DOHH2 (cell line): ENCODE results near the gene TESK2.

Experiments used
- H3F3A ChIP-seq: fragments of 200-600 bp; sonication (generic), shearing (Covaris generic); 2 replicates; pipeline ENCODE4 v1.6.0; 2016; ENCODE audit warnings: antibody characterized with exemption, mild to moderate bottlenecking; ENCODE audit not compliant: control insufficient read depth, insufficient read depth
- H3K27ac ChIP-seq: fragments of 200-600 bp; sonication (generic); 2 replicates; pipeline ENCODE4 v1.5.1; 2014; ENCODE audit warnings: low read depth, mild to moderate bottlenecking, low read length, moderate library complexity
- H3K27me3 ChIP-seq: fragments of 200-600 bp; sonication (generic); 2 replicates; pipeline ENCODE4 v1.6.1; 2014; ENCODE audit warnings: mild to moderate bottlenecking, low read length, mixed read lengths; ENCODE audit not compliant: control insufficient read depth
- H3K36me3 ChIP-seq: fragments of 200-600 bp; sonication (generic); 2 replicates; pipeline ENCODE4 v1.6.1; 2014; ENCODE audit warnings: mild to moderate bottlenecking, low read length, moderate library complexity, mixed read lengths; ENCODE audit not compliant: control insufficient read depth
- H3K4me1 ChIP-seq: fragments of 200-600 bp; sonication (generic); 2 replicates; pipeline ENCODE4 v1.6.1; 2014; ENCODE audit warnings: mild to moderate bottlenecking, low read length, mixed read lengths; ENCODE audit not compliant: control insufficient read depth
- H3K4me2 ChIP-seq: fragments of 200-600 bp; sonication (generic); 2 replicates; pipeline ENCODE4 v1.6.0; 2014; ENCODE audit warnings: mild to moderate bottlenecking, low read length, moderate library complexity
- H3K4me3 ChIP-seq: fragments of 200-600 bp; sonication (generic); 2 replicates; pipeline ENCODE4 v1.5.1; 2014; ENCODE audit warnings: mild to moderate bottlenecking, low read length, mixed read lengths
- H3K79me2 ChIP-seq: fragments of 200-600 bp; sonication (generic); 2 replicates; pipeline ENCODE4 v1.6.1; 2014; ENCODE audit warnings: mild to moderate bottlenecking, low read length, mixed read lengths; ENCODE audit not compliant: control insufficient read depth
- H3K9me2 ChIP-seq: fragments of 200-600 bp; sonication (generic); replicated peaks from 2 replicates; pipeline ENCODE4 v1.6.1; 2014; ENCODE audit warnings: mild to moderate bottlenecking, low read length, mixed read lengths; ENCODE audit not compliant: control insufficient read depth
- H3K9me3 ChIP-seq: fragments of 200-600 bp; sonication (generic); 2 replicates; pipeline ENCODE4 v1.6.1; 2014; ENCODE audit warnings: antibody characterized with exemption, low read length, mixed read lengths; ENCODE audit not compliant: control insufficient read depth, insufficient read depth
- H4K20me1 ChIP-seq: fragments of 200-600 bp; sonication (generic); 2 replicates; pipeline ENCODE4 v1.6.0; 2014; ENCODE audit warnings: low read depth, mild to moderate bottlenecking, antibody characterized with exemption, low read length, moderate library complexity; ENCODE audit not compliant: control insufficient read depth, insufficient read depth
- EZH2phosphoT487 ChIP-seq: fragments of 200-600 bp; sonication (generic); IDR thresholded peaks from 2 replicates; pipeline ENCODE4 v1.6.1; 2017; ENCODE audit warnings: borderline replicate concordance, mild to moderate bottlenecking, antibody characterized with exemption, low read length, moderate library complexity, mixed read lengths
- TF ChIP-seq, protein P1 (sequence below): fragments of 200-600 bp; sonication (generic); IDR thresholded peaks from one replicate; pipeline ENCODE4 v1.5.1; 2014; ENCODE audit warnings: antibody characterized with exemption, mild to moderate bottlenecking, low read depth, low read length; ENCODE audit not compliant: poor library complexity, severe bottlenecking

The TESK2 gene

DNA sequence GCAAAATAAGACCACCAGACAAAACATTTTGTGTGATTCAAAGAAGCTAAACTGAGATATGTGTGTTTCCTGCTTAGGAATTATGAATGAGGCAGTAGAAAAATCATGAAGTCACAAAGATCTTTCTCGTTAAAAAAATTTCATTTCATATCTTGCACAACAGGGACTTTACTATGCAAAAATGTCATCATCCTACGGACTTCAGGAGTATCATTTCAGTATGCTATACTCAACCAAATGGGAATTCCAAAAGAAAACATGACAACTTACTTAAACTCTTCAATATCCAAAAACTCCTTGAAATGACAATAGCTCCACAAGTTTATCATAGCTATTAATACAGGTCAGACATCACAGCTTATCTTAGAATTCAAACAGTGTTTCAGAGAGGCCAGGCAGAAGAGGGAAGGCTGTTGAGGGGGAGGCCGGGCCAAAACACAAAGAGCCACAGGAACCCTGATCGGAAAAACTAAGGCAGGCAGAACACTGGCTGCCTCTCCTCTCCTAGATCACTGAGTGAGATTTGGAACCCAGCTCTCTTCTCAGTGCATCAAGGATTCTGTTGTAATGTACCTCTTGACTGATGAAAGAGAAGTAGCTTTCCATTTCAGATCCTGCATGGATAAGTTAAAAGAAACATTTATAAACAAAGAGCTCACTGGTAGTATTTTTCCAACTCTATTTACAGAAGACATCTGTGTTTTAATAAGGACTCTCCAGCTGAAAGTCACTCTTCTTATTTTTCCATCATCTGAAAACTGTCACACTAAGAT is 66.9 kb downstream of the TESK2 start:
- Histone ChIP-seq H3K4me1 (peaks cover under 1% of the 10 kb centered on the region; the same call in 1 of the 2 replicates), H3K27me3 (no peaks in the 10 kb centered on the region), H3K36me3 (no peaks in the 10 kb centered on the region), H3K9me2 (no peaks in the 10 kb centered on the region), H3K4me3 (no peak overlapping the region), H3K79me2 (no peaks in the 10 kb centered on the region), H3F3A (no peaks in the 10 kb centered on the region), H3K4me2 (no peak overlapping the region), H3K9me3 (no peaks in the 10 kb centered on the region), H4K20me1 (no peaks in the 10 kb centered on the region), H3K27ac (no peak overlapping the region)
- no peak for TF ChIP-seq EZH2phosphoT487
- TF ChIP-seq, protein P1, sequence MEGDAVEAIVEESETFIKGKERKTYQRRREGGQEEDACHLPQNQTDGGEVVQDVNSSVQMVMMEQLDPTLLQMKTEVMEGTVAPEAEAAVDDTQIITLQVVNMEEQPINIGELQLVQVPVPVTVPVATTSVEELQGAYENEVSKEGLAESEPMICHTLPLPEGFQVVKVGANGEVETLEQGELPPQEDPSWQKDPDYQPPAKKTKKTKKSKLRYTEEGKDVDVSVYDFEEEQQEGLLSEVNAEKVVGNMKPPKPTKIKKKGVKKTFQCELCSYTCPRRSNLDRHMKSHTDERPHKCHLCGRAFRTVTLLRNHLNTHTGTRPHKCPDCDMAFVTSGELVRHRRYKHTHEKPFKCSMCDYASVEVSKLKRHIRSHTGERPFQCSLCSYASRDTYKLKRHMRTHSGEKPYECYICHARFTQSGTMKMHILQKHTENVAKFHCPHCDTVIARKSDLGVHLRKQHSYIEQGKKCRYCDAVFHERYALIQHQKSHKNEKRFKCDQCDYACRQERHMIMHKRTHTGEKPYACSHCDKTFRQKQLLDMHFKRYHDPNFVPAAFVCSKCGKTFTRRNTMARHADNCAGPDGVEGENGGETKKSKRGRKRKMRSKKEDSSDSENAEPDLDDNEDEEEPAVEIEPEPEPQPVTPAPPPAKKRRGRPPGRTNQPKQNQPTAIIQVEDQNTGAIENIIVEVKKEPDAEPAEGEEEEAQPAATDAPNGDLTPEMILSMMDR = no peak

- H3K36me3 ChIP-seq = no peaks in the 10 kb centered on the region
- H3K27ac ChIP-seq = no peak overlapping the region
- no peaks in the 10 kb centered on the region for H4K20me1 ChIP-seq
- H3K79me2 ChIP-seq = no peaks in the 10 kb centered on the region
- H3F3A ChIP-seq = no peaks in the 10 kb centered on the region
- H3K9me2 ChIP-seq = no peaks in the 10 kb centered on the region
- H3K4me2 ChIP-seq = no peak overlapping the region
- H3K4me1 ChIP-seq = no peaks in the 10 kb centered on the region
- TF ChIP-seq, protein P1 = no peak
- TF ChIP-seq EZH2phosphoT487 = no peak
- H3K4me3 ChIP-seq = no peak overlapping the region
- H3K9me3 ChIP-seq = no peaks in the 10 kb centered on the region
- H3K27me3 ChIP-seq = no peaks in the 10 kb centered on the region
Measured at GRCh38 chr1:45421935-45422334, 69.0 kb downstream of the TESK2 start.

DNA sequence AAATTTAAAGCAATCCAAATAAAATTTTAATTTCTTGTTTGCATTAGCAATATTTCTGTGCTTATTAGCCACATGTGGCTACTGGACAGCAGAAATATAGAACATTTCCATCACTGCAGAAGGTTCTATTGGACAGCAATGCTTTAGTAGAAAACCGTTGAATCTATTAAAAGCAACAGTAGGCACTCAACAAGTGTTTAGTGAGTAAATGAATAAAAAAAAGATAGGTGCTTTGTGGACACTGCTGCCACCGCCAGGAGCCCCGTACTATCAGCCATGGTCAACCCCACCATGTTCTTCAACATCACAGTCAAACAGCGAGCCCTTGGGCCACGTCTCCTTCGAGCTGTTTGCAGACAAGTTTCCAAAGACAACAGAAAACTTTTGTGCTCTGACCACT is 76.2 kb downstream of the TESK2 start:
- no peak for TF ChIP-seq EZH2phosphoT487
- TF ChIP-seq, protein P1 = no peak
- H3K27ac ChIP-seq = no peak overlapping the region
- no peaks in the 10 kb centered on the region for H3K36me3 ChIP-seq
- H3K27me3 ChIP-seq = no peaks in the 10 kb centered on the region
- no peaks in the 10 kb centered on the region for H4K20me1 ChIP-seq
- no peaks in the 10 kb centered on the region for H3F3A ChIP-seq
- H3K4me2 ChIP-seq = no peak overlapping the region
- no peaks in the 10 kb centered on the region for H3K9me2 ChIP-seq
- H3K4me3 ChIP-seq = no peak overlapping the region
- no peaks in the 10 kb centered on the region for H3K9me3 ChIP-seq
- no peaks in the 10 kb centered on the region for H3K79me2 ChIP-seq
- peaks cover 30% of the 10 kb centered on the region for H3K4me1 ChIP-seq
